GM06990 (cell line): ENCODE data around the gene PAFAH1B2.

Experiments used
- DNase-seq: peaks from one replicate; pipeline ENCODE4 v3.0.0-alpha.2; 2011; ENCODE audit not compliant: insufficient read length; ENCODE audit errors: extremely low read depth
- H3K27me3 ChIP-seq: replicated peaks from 2 replicates; pipeline ENCODE4 v1.6.0; 2011; ENCODE audit warnings: low read length; ENCODE audit not compliant: control insufficient read depth, insufficient read depth
- H3K36me3 ChIP-seq: 2 replicates; pipeline ENCODE4 v1.5.1; 2011; ENCODE audit warnings: low read length; ENCODE audit not compliant: control insufficient read depth, insufficient read depth
- H3K4me3 ChIP-seq: replicated peaks from 2 replicates; pipeline ENCODE4 v1.5.1; 2011; ENCODE audit warnings: low read depth, mild to moderate bottlenecking, control low read depth, low read length
- TF ChIP-seq, protein P1 (sequence below): IDR thresholded peaks from 2 replicates; pipeline ENCODE4 v1.5.1; 2011; ENCODE audit warnings: low read length, control low read depth, mild to moderate bottlenecking, inconsistent platforms; ENCODE audit not compliant: insufficient read depth, poor library complexity, severe bottlenecking

The PAFAH1B2 gene

DNA sequence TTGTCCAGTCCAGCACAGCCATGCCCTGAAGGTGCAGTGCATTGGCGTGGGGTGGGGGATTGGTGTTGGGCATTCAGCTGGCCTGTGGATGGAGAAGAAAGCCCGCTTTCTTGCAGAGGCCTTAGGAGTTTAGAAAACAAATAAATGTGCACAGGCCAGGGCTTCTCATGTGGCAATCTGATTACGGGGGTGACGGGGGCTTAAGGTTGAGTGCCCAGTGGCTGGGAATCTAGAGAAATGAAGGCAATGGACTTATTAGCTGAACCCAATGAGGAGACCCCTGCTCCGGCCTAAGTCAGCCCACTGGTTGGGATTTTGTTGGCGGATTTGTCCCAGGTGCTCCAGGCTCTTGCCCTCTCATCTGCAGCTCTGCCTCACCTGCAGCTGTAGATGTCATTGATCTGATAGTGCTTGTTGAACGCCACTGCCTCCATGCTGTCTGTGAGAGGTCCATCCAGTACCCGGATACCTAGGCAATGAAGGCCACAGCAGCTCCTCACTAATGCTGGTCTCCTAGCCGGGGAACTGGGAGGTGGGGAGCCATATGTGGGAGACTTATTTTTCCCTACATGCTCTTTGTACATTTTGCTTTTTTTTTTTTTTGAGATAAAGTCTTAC is 81.6 kb downstream of the PAFAH1B2 start:
- no peak overlapping the region for H3K4me3 ChIP-seq
- peaks cover 46% of the 10 kb centered on the region for H3K36me3 ChIP-seq
- no peak for DNase-seq
- TF ChIP-seq, protein P1, sequence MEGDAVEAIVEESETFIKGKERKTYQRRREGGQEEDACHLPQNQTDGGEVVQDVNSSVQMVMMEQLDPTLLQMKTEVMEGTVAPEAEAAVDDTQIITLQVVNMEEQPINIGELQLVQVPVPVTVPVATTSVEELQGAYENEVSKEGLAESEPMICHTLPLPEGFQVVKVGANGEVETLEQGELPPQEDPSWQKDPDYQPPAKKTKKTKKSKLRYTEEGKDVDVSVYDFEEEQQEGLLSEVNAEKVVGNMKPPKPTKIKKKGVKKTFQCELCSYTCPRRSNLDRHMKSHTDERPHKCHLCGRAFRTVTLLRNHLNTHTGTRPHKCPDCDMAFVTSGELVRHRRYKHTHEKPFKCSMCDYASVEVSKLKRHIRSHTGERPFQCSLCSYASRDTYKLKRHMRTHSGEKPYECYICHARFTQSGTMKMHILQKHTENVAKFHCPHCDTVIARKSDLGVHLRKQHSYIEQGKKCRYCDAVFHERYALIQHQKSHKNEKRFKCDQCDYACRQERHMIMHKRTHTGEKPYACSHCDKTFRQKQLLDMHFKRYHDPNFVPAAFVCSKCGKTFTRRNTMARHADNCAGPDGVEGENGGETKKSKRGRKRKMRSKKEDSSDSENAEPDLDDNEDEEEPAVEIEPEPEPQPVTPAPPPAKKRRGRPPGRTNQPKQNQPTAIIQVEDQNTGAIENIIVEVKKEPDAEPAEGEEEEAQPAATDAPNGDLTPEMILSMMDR = no peak
- H3K27me3 ChIP-seq = no peaks in the 10 kb centered on the region
